SW480 (cell line): Measurements from ENCODE around the gene CFAP45.
"Not testable (repeated sequence)": the region's sequence is repeated elsewhere in the genome, so short reads cannot be mapped to it uniquely, and the experiment has no call there.

Experiments
- DNase-seq: peaks from one replicate; pipeline ENCODE4 v3.0.0-alpha.2; 2016; ENCODE audit warnings: low spot score

CFAP45 gene

GRCh38 chr1:159904036-159904435 is 4.1 kb upstream of the CFAP45 start:
- DNase-seq: not testable (repeated sequence)

- no peak for DNase-seq
Observed at GRCh38 chr1:159902541-159902940, 2.6 kb upstream of the CFAP45 start.

GRCh38 chr1:159900755-159901360 is 893 bp upstream of the CFAP45 start:
- DNase-seq: no peak

- not testable (repeated sequence) for DNase-seq
Observed at GRCh38 chr1:159899634-159900033, 331 bp downstream of the CFAP45 start.

- DNase-seq: no peak
Observed at GRCh38 chr1:159898527-159898926, 1.4 kb downstream of the CFAP45 start.

GRCh38 chr1:159897962-159898361 is 2.0 kb downstream of the CFAP45 start:
- DNase-seq: no peak

GRCh38 chr1:159896546-159896930 is 3.4 kb downstream of the CFAP45 start:
- no peak for DNase-seq

- DNase-seq: no peak
Observed at GRCh38 chr1:159895836-159896545, 4.0 kb downstream of the CFAP45 start.

GRCh38 chr1:159895286-159895685 is 4.7 kb downstream of the CFAP45 start:
- no peak for DNase-seq

- DNase-seq: no peak
Observed at GRCh38 chr1:159892944-159893343, 7.0 kb downstream of the CFAP45 start.

GRCh38 chr1:159891275-159892157 is 8.4 kb downstream of the CFAP45 start:
- DNase-seq: peak; percentile 83

- DNase-seq: no peak
Observed at GRCh38 chr1:159890390-159890789, 9.6 kb downstream of the CFAP45 start.

- DNase-seq: peak; percentile 71
Observed at GRCh38 chr1:159889821-159890252, 10.1 kb downstream of the CFAP45 start.

- no peak for DNase-seq
Observed at GRCh38 chr1:159889202-159889601, 10.8 kb downstream of the CFAP45 start.

- no peak for DNase-seq
Observed at GRCh38 chr1:159884296-159884695, 15.7 kb downstream of the CFAP45 start.

GRCh38 chr1:159883134-159883533 is 16.8 kb downstream of the CFAP45 start:
- no peak for DNase-seq

GRCh38 chr1:159882527-159882862 is 17.5 kb downstream of the CFAP45 start:
- DNase-seq: no peak

- peak; percentile 90 for DNase-seq
Observed at GRCh38 chr1:159881622-159882526, 18.1 kb downstream of the CFAP45 start.

- no peak for DNase-seq
Observed at GRCh38 chr1:159880430-159880829, 19.5 kb downstream of the CFAP45 start.

- no peak for DNase-seq
Observed at GRCh38 chr1:159879977-159880376, 20.0 kb downstream of the CFAP45 start.

GRCh38 chr1:159879136-159879535 is 20.8 kb downstream of the CFAP45 start:
- no peak for DNase-seq
